IPS-NIHi11 (cell line): Measurements from ENCODE around the gene TMEM270.

Experiments used
- DNase-seq: peaks from one replicate; pipeline ENCODE4 v3.0.0; 2012; ENCODE audit warnings: mixed read lengths, low spot score

Gene TMEM270

DNA sequence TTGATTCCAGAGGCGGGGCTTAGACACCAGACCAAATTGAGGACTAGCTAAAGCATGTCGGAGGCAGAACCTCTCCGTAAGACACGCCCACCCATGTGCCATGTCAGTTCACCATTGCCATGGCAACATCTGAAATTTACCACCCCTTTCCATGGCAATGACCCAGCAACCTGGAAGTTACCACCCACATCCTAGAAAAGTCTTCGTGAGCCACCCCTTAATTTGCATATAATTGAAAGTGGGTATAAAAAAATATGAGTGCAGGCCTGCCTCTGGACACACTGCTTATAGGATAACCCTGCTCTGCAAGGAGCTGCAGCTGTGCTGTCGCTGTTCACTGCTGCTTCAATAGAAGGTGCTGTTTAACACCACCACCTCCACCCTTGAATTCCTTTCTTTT, 28.0 kb downstream of the TMEM270 start:
- DNase-seq, result peak; percentile 70

DNA sequence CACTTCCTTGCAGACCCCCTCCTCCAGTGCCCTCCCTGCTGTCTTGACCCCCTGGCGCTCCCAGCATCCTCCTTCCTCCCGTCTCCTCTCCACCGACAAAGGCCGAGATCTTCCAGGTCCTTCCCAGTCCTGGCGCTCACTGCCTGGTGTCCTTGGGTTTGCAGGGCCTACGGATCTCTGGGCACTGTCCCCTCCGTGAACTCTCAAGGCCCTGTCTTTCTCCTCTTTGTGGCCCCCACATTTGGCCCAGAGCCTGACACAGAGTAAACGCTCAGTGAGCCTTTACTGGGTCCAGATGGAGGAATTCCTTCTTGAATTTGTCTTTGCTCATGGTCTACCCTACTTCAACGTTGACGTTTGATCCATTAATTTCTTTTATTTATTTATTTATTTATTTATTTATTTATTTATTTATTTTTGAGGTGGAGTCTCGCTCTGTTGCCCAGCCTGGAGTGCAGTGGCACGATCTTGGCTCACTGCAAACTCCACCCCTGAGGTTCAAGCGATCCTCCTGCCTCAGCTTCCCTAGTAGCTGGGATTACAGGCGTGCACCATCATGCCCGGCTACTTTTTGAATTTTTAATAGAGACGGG, 29.7 kb downstream of the TMEM270 start:
- no peak for DNase-seq

DNA sequence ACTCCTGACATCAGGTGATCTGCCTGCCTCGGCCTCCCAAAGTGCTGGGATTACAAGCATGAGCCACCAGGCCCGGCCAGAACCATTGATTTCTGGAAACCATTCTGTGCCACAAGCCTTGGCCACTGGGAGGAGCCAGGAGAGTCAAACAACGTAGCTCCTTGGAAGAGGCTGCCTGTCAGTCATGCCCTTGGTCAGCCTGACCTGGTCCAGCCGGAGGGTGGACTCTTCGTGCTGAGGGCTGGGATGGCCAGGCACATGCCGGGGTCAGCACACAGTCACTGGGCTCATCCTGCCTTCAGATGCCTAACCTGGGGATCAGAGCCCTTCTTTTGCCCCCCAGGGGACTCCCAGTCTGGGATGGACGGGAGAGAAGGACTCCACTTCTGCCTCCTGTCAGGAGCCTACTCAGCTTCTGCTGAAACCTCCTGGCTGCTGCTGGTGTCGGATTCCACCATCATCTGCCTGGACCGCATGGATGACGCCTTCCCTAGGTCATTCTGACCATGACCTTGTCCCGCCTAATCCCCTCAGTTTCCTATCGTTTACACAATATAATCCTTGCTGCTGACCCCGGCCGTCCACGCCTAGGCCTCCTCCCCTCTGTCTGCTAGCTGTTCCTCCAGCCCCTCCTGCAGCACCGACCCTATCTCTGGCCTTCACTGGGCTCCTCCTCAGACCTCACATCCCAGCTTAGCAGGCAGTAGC, 30.4 kb downstream of the TMEM270 start:
- DNase-seq, result peak; percentile 62

DNA sequence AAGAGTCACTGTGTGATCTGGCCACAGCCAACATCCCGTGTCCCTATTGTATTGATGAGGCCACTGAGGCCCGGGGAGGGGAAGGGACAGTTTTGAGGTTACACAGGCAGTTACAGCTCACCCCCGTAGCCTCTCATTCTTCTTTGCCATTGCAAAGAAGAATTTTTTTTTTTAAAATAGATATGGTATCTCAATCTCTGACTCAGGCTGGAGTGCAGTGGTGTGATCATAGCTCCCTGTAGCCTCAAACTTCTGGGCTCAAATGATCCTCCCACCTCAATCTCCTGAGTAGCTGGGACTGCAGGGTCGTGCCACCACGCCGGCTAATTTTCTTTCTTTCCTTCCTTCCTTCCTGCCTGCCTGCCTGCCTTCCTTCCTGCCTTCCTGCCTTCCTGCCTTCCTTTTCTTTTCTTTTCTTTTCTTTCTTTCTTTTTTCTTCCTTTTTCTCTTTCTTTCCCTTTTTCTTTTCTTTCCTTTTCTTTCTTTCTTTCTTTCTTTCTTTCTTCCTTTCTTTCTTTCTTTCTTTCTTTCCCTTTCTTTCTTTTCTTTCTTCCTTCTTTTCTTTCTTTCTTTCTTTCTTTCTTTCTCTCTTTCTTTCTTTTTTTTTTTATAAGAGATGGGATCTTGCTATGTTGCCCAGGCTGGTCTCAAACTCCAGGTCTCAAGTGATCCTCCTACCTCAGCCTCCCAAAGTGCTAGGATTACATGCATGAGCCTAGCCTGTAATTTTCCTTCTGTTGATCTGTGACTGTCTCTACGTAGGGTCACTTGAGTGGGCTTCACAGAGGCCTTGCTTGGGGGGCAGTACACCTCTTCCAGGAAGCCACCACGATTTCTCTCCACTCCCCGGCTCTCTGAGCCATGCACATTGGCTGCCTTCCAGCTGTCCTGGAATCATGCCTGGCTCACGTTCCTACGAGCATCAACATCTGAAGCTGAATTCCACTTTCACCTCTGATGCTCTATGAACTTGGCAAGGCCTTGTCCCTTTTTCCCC, 31.3 kb downstream of the TMEM270 start:
- DNase-seq, result no peak

DNA sequence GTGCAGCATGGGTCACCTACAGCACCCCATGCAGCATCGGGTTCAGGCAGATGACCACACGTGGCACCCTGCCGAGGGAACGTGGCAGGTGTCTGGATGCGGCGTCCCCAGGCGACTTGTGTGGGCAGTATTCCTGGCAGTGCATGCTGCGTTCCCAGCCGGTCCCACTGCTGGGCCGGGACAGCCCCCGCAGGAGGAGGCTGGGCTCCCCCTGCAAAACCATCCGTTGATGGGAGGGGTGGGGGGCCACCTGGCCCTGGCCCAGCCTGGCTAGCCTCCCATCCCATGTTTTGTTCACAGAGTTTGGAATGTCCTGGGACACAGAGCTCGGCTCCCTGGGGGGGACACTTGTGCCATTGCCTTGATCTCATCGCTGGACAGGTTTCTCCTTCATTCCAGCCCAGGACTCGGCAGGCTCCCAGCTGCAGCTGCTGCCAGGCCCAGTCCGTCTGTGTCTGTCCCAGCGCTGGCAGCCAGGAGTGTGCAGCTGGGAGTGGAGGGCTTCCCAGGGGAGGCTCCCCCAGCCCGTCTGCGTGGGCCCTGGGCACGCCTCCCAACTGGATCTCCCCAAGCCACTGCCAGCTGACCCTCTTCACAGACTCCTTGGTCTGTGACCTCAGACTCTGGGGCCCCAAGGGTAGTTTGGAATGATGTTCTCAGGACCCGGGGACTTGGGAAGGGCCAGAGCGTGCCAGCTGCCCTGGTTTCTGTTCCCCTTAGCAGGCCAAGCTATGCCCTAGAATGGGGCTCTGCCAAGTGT, 32.6 kb downstream of the TMEM270 start:
- no peak for DNase-seq

DNA sequence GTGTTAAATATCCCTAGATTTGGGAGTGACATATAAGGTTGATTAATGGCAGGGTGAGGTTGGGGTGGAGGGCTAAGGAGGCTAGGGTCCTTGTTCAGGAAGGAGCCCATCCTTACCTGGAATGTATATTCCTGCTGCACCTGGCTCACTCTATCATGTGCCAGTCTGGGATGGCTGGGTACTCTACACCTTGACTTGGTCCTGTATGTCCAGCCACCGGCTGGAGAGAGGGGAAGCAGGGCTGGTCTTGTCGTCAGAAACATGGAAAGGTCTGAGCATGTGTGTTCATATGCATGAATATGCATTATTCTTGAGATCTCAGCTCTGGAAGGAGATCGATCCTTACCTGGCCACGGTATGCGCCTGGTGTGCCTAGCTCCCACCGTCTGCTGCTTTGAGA, 33.2 kb downstream of the TMEM270 start:
- DNase-seq, result no peak

DNA sequence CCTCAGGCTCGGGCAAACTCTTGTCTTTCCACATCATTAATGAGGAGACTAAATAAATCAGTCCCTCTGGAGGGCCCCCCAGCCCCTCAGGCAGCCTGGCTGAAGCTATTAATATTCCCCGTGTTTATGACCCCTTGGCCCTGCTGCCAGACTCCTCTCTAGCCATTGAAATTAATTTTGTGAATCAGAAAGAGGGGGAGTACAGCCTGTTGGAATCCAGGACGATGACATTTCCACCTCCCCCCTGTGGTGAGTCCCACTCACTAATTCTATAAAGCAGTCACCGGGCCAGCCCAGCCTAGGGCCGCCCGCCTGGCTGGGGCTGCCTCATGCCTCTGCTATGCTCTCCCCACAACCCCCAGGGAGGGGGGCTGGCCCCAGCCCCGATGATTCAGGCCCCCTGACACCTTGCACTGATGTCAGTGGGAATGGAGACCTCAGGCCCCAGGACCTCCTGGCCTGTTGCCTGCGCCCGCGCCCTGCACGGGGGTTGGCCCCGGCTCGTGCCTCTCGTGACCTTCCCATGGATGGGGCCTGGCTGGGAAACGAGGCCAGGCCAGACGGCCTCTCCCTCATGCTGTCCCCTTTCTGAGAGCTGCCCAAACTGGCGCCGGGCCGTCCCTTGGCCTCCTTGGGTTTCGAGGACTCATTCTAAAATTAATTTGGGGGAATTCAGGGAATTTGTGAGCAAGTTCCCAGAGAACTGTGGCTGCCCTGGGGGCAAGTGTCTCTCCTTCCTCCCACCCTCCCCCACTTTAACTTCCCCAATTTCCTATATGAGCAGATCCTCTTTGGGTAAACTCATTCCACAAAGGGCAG, 34.0 kb downstream of the TMEM270 start:
- no peak for DNase-seq

DNA sequence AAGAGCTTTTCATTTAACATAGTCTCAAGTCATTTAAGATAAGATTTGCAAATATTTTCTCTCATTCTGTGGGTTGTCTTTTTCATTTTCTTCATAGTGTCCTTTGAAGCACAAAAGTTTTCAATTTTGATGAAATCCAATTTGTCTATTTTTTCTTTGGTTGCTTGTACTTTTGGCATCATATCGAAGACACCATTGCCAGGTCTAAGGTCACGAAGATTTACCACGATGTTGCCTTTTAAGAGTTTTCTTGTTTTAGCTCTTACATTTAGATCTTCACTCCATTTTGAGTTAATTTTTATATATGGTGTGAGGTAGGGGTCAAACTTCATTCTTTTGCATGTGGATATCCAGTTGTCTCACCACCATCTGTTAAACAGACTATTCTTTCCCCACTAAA, 34.7 kb downstream of the TMEM270 start:
- no peak for DNase-seq

DNA sequence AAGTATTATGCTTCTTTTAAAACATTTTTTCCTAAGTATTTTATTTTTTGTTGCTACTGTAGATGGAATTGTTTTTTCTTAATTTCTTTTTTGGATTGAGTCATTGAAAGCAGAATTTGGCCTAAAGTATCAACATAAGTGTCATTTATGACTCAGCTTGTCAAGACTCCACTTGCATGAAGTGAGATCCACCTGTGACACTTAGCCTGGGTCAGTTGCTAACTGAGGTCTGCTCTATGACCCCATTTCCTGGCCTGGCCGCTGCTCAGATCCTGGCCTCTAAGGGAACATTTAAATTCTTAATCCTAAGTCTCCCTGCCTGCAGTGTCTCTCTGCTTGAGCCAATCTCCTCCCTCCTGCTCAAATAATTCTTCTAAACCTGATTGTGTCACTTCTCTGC, 35.5 kb downstream of the TMEM270 start:
- no peak for DNase-seq

DNA sequence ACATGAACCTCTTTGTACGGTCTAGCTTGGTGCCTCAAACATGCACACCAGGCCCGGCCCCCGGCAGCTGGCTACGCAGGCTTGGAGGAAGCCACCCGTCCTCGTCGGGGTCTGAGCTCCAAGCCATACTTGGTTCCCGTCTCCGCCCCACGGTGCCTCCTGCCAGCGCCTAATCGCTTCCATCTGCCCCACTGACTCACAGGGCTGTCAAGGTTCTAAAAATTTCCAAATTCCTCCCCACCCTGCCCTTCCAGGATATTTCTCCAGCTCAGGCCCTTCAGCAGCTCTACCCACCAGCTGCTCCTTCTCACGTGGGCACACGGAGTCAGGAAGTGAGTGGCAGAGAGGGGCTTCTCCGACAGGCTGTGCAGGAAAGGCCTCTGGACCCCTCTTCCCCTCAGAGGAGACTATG, 38.8 kb downstream of the TMEM270 start:
- no peak for DNase-seq

DNA sequence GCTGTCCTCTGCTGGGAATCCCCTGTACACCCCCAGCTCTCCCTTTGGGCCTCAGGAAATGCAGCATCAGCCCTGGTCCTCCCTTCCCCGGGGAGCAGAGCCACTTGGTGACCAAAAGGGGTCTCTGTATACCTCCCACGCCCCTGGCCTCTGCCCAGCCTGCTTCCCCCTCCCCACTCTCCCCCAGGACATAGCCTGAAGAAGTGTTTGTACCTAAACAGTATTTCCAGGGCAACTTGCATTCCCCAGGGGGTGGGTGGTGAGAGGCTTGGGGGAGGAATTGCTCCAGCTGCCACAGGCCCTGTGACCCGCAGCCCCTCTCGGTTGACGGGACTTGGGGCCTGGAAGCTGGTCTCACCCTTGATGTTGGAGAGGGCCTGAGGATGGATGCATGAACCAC, 39.3 kb downstream of the TMEM270 start:
- no peak for DNase-seq

DNA sequence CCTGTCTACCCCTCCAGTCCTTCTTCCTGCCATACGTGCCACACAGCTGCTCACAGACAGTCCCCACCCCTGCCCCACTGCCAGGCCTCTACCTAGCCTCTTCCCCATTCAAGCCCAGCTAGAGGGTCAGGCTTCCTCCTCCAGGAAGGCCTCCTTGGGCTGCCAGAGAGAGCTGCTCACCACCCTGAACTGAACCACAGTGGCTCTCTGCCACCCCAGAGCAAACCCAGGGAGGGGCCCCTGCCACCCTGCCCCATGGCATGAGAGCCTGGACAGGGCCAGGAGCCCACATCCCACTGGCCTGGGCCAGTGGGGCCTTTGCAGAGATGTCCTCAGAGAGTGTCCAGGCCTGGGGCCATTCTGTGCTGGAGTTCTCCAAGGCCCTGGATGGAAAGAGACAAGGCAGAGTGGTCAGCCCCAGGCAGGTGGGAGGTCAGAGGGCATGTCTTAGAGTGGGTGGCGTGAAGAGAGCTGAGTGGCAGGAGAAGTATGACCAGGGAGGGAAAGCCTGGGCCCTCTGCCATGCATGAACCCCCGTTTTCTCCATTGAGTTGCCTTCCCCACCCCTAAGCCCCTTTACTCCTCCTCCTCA, 40.4 kb downstream of the TMEM270 start:
- peak; percentile 3 for DNase-seq

DNA sequence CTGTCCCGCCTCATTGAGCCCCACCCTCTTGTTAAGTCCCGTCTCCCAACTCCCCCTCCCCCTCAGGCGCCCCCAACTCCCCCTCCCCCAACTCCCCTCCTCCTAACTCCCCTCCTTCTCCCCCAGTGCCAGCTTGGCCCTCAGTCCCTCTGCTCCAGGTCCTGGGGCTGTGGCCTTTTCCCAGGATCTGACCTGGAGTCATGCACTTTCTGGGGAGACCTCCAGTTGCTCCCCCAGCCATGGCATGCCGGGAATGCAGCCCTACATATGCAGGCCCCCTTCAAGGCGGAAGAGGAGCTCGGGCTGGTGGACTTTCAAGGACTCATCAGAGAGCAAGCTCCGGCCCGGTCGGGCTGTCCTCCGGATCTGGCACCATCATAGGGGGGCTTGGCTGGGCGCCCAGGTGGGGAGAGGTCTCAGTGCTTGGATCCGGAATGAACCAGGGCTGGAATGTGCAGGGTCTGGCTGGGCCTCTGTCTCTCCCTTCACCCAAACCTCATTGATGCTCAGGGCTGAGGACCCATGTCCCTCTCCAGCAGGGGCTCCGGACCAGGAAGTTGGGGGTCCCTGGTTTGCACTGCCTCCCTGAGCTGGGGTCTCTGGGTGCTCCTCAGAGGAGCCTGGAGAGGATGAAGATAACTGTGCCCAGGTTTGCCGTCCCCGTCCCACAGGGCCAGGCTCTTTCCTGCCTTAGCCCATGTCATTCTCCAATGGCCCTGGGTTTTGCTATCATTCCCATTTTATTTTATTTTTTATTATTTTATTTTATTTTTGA, 41.1 kb downstream of the TMEM270 start:
- peak; percentile 59 for DNase-seq

DNA sequence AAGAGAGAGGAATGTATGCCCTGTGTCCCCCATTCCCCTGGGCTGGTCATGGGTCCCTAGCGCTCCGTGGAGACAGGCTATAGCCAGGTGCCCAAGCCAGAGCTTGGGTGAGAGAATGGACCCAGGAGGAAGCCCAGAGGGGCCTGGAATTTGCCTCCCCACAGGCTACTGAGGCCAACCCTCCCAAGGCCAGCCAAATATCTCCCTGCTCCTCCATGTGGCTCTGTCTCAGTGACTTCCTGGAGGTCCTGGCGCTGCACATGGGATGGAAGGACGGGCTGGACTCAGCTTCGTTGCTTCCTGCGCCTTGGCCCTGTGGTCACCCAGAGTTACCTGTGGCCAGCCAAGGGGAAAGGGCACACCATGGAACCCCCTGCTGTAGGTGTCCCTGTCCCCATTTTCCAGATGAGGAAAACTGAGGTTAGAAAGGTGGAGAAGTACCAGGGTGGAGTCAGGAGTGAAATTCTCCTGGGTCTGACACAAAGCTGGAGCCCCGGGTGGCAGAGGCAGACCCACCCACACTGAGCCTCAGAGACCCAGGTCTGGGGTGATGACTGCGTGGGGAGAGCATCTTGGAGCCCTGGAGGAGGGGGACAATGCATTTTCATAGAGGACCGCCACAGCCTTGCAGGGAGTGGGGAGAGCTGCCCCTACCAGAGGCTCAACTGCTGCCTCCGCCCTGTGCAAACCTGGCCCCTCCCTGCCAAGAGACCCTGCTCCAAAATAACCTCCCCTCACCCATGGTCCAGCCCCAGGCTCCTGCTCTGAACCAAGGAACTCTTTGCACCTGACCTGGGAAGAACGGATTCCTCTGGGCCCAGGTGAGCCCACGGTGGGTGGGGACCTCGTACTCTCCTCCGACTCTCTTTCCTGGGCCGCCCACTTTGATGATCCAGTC, 42.6 kb downstream of the TMEM270 start:
- DNase-seq, result peak; percentile 8

DNA sequence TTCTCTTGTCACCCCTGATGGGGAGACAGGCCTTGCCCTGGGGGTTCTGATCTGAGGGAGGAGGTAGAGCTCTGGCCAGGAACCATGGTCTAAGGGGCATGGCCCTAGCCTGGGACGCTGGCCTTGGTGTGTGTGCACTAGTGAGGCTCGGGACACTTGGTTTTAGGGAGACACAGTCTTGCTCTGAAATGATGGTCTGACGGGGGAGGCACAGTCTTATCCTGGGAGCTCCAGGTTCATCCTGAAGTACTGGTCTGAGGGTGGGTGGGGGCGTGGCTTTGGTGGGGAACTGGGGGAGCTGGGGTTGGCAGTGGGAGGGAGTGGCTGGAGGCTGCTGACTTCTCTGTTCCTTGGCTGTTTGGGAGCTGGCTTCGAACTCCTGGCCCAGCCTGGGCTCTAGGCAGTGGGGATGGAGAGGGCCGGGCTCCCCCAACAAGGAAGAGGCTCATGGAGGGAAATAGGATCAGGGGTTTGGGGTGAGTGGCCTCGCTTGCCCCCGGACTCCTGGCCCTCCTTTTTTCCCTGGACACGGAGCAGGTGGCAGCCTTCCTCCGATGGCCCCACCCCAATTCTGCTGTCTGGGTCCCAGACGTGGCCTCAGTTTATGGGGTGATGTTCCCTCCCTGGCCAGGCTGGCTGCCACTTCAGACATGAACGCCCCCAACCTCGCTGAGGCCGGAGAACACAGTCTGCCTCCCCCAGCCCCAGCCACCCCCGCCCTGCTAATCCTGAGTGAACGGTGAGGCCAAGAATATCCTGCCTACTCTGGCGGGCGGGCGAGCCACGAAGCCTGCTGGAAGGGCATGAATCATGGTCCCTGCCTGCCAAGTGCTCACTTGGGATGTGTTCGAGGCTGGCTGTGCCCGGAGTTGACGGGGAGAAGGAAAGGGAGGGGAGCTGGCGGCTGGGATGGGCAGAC, 43.5 kb downstream of the TMEM270 start:
- DNase-seq, result peak; percentile 19

DNA sequence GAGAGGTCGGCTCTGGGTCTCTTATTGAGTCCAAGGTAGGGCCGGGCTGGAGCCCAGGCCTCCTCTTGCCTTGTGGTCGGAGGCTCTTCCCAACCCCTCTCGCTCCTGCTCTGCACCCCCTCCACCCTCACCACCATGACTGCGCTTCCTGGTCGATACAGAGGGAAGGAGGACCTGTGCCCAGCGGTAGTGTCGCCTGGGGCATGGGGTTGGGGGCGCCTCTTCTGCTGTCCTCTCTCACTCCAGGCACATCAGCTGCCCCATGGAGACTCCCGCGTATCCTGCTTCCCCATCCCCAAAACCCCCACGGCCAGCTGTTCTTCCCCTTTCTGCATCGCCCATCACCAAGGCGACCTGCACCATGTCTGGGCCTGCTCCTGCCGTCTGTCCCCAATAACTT, 44.4 kb downstream of the TMEM270 start:
- DNase-seq, result peak; percentile 13

DNA sequence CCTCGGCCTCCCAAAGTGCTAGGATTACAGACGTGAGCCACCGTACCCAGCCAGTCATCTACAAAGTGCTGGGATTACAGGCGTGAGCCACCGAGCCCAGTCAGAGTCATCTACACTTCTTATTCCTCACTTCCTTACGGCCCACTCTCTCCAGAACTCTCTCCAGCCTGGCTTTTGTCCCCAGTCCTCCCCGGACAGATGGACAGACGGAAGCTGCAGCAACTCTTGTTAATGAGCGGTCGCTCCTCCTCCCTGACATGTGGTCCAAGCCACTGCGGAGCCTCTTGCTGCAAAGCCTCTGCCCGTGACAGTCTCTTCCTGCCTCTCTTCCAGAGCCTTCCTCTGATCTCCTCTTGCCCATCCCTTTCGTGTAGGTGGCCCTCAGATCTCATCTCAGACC, 45.9 kb downstream of the TMEM270 start:
- DNase-seq, result peak; percentile 3
